Muscle of leg (tissue), 11 donors: ENCODE data around the gene CAPN11. TPM values are rescaled to one million over a fixed set of nuclear protein-coding genes. Genes with fewer than 3 reads are reported as not detected.

ENCODE experiments used
- DNase-seq: peaks from one replicate; pipeline ENCODE4 v3.0.0; 2013
- H3K27ac ChIP-seq: one replicate; pipeline ENCODE4 v1.5.1; 2013; ENCODE audit warnings: mild to moderate bottlenecking, low read length, control low read depth
- H3K27me3 ChIP-seq: one replicate; pipeline ENCODE4 v1.6.1; 2013; ENCODE audit warnings: low read length; ENCODE audit not compliant: control insufficient read depth, insufficient read depth
- H3K36me3 ChIP-seq: one replicate; pipeline ENCODE4 v1.6.1; 2013; ENCODE audit warnings: low read length; ENCODE audit not compliant: control insufficient read depth, insufficient read depth
- H3K4me1 ChIP-seq: one replicate; pipeline ENCODE4 v1.6.1; 2013; ENCODE audit warnings: low read length; ENCODE audit not compliant: control insufficient read depth, insufficient read depth
- H3K4me3 ChIP-seq: one replicate; pipeline ENCODE4 v1.5.1; 2013; ENCODE audit warnings: low read length, control low read depth
- H3K9me3 ChIP-seq: replicated peaks from 2 replicates; pipeline ENCODE4 v1.6.1; 2013; ENCODE audit warnings: low read depth, low read length; ENCODE audit not compliant: control insufficient read depth
- WGBS: methylation state at CpG from one replicate; pipeline ENCODE4 v1.1.5; 2013; ENCODE audit warnings: missing lambda C conversion rate; ENCODE audit not compliant: insufficient coverage; 5-methylcytosine and 5-hydroxymethylcytosine counted together
- polyA plus RNA-seq, 8 donors: library from polyadenylated mRNA; unstranded; fragments of 120-200 nt; gene quantifications; one replicate each; pipeline versions ENCODE4 v1.2.1 to v1.2.3, GENCODE V29; 2013; ENCODE audit warnings: inconsistent platforms in 1 of 8, low replicate concordance in 1 of 8; ENCODE audit not compliant: insufficient read length in 8 of 8, insufficient read depth in 1 of 8
- total RNA-seq: library from RNA; stranded (reverse); fragments of 120-200 nt; gene quantifications from one replicate; pipeline ENCODE4 v1.2.4, GENCODE V29; 2013

Gene CAPN11
- total and polyA plus RNA-seq, 9 donors, result 0.13 to 0.54 (median 0.28) TPM

DNA sequence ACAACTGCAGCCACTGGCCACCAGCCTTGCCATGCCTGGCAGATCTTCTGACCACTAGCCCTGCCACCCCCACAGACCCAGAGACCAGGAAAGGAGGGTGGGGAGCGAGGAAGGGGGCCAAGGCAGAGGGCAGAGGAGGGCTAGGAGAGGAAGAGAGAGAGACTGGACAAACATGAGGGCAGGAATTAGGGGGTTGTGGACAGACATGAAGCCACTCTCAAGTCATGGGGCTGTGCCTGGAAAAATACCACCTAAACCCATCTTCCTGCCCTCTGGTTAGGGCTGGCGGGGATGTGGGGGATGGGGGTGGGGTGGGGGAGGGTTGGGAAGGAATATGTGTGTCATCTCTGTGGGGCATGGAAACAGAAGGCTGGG is 63.3 kb downstream of the CAPN11 start:
- Histone ChIP-seq H3K27me3 (no peaks in the 10 kb centered on the region), H3K9me3 (no peaks in the 10 kb centered on the region), H3K4me3 (no peak overlapping the region), H3K36me3 (no peaks in the 10 kb centered on the region), H3K4me1 (peaks cover 87% of the 10 kb centered on the region), H3K27ac (peak overlapping the region; percentile 92)
- DNase-seq, result no peak
- WGBS, result no CpG with 5 or more reads among the region's 2 CpGs

GRCh38 chr6:44222486-44223318 is 64.1 kb downstream of the CAPN11 start:
- WGBS, result 10% methylated on average over 10 of the region's 26 CpGs
- Histone ChIP-seq H3K36me3 (peaks cover 7% of the 10 kb centered on the region), H3K27ac (peak overlapping the region; percentile 92), H3K9me3 (no peaks in the 10 kb centered on the region), H3K27me3 (no peaks in the 10 kb centered on the region), H3K4me1 (peaks cover 87% of the 10 kb centered on the region), H3K4me3 (peak overlapping the region; percentile 42)
- DNase-seq, result no peak

DNA sequence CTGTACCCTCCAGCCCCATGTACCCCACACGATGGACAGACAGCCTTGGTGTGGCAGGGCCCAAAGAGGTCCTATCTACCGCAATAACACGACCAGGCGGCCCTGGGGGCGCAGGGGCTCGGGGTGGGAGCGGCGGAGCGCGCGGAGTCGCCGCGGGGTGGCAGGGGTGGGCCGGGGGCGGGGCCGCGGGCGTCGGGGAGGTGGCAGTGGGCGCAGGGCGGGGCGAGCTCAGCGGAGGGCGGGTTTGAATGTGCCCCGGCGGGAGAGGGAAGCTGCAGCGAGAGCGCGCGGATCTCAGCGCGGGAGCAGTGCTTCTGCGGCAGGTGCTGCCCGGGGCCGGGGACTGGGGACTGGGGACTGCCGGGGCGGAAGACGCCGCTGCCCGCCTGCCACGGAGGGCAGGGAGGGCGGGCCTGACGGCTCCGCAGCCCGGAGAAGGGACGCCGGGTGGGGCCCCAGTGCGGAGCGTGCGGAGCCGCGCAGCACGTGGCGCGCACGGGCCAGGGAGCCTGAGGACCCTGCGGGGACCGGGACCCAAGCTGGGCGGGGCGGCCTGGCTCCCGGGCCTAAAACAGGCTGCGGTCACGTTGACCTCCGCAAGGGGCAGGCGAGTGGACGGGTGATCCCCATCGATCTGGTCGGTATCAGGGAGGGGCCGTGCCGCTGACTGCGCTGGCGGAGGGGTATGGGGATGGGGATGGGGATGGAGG is 64.9 kb downstream of the CAPN11 start, which contains the start of gene SLC29A1:
SLC29A1 (plus strand) TSS at position 277 of the 710 bp plus-strand sequence. CDS start 3,719 bp downstream, outside the sequence.
- Histone ChIP-seq H3K9me3 (no peaks in the 10 kb centered on the region), H3K27ac (peak within 1 kb of the TSS; percentile 92), H3K27me3 (no peaks in the 10 kb centered on the region), H3K4me3 (peak within 1 kb of the TSS; percentile 51), H3K36me3 (peaks cover 14% of the 10 kb centered on the region), H3K4me1 (peaks cover 87% of the 10 kb centered on the region)
- DNase-seq, result peak; percentile 82
- WGBS, result 1% methylated on average over 56 of the region's 73 CpGs

DNA sequence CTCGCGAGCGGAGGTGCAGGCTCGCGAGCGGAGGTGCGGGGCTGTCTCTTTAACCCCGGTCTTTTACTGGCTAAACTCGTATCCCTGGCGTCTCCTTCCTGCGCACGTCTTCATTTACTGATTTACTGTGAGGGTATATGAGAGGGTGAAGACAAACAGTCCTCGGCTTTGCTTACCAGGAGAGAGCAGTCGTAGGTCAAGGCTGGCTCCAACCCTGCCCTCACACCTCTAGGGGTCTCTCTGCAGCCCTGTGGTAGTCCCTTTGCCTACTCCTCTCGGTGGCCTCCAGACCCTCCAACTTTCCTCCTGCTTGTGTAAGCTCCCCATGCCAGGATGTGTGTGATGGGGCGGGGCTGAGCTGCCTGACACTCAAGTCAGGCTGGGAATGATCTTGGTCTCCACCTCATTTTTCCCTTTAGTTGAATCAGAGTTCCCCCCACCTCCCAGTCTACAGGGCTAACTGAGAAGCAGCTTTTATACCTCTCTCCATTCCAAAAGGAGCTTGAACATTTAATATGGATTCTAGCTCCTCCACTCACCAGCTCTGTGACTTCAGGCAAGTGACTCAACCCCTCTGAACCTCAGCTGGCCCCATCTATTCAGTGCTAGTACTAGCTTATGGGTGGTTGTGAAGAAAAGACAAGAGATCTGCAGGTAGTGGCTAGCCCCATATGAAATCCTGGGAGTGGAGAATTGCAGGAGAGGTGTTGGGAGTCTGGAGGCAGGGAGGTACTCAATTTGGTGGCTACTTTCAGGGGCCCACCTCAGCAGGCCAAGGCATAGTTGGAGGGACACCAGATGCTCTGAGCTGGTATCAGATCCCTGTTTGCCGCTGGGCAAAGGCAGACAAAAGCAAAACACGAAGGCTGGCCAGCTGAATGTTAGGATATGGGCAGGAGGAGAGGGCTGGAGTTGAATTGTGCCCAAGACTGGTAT is 65.7 kb downstream of the CAPN11 start:
- 21% methylated on average over 6 of the region's 18 CpGs for WGBS

DNA sequence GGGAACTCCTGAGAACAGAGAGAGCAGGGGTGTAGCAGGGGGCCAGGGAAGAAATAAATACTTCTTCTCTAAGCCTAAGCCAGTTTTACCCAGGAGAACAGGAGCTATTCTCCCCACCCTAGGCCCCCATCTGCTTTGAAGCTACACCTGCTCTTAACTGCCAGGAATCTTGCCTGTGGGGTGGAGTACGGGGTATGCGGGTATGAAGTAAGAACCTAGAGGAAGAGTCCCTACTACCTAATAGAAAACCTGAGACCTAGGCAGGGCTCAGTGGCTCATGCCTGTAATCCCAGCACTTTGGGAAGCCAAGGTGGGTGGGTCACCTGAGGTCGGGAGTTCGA is 66.3 kb downstream of the CAPN11 start:
- Histone ChIP-seq H3K27me3 (no peaks in the 10 kb centered on the region), H3K9me3 (no peaks in the 10 kb centered on the region), H3K36me3 (peaks cover 26% of the 10 kb centered on the region), H3K4me1 (peaks cover 84% of the 10 kb centered on the region), H3K4me3 (no peak overlapping the region), H3K27ac (peak overlapping the region; percentile 82)
- no CpG with 5 or more reads among the region's 4 CpGs for WGBS
- DNase-seq, result no peak

More for the DNA sequence above, 65.7 kb downstream of the CAPN11 start:
- Histone ChIP-seq H3K4me1 (peaks cover 87% of the 10 kb centered on the region), H3K36me3 (peaks cover 22% of the 10 kb centered on the region), H3K9me3 (no peaks in the 10 kb centered on the region), H3K4me3 (peak overlapping the region; percentile 51), H3K27me3 (no peaks in the 10 kb centered on the region), H3K27ac (peak overlapping the region; percentile 82)
- DNase-seq, result no peak

DNA sequence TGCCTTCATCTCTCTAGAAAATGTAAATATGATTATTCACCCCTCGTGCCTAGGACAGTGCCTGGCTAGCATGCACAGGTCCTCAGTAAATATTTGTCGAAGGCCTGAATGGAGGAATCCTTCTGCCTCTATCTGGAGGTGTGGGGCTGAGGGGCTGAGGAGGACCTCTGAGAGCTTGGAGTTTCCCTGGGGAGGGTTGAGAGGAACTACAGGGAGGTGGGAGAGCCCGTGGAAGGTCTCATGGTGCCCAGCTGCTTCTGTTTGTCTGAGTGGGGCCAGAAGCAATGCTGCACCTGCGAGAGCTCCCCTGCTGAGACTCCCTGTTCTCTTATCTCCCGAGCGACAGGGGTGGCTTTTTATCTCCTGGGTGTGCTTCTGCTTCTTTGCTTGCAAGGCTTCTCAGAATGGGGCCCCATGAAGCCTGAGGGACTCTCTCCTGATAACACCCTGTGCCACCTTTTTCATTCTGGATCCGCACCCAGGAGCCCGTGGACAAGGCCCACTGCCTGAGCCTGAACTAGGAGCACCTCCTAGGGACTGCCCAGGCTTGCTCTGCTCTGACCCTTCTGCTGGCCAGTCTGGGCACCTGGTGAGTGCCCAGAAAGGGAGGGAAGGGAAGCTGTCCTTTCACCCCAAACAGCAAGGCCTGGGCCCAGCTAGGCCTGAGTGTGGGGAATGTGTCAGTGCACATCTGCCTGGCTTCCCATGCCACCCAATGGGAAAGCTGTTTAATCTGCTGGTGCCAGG is 67.1 kb downstream of the CAPN11 start:
- 85% methylated on average over 7 of the region's 8 CpGs for WGBS
- no peak overlapping the region for H3K4me3 ChIP-seq
- peak overlapping the region; percentile 78 for H3K27ac ChIP-seq
- DNase-seq, result no peak
- no peaks in the 10 kb centered on the region for H3K9me3 ChIP-seq
- peaks cover 79% of the 10 kb centered on the region for H3K4me1 ChIP-seq
- H3K36me3 ChIP-seq, result peaks cover 35% of the 10 kb centered on the region
- H3K27me3 ChIP-seq, result no peaks in the 10 kb centered on the region

- DNase-seq, result peak; percentile 60
- peaks cover 70% of the 10 kb centered on the region for H3K4me1 ChIP-seq
- WGBS, result 12% methylated on average over 9 of the region's 15 CpGs
- H3K27ac ChIP-seq, result peak overlapping the region; percentile 78
- peak overlapping the region; percentile 5 for H3K4me3 ChIP-seq
- H3K36me3 ChIP-seq, result peaks cover 42% of the 10 kb centered on the region
- H3K9me3 ChIP-seq, result no peaks in the 10 kb centered on the region
- H3K27me3 ChIP-seq, result no peaks in the 10 kb centered on the region
Observed at GRCh38 chr6:44226368-44227147, 67.9 kb downstream of the CAPN11 start.

GRCh38 chr6:44227148-44227793 is 68.7 kb downstream of the CAPN11 start:
- peak; percentile 59 for DNase-seq
- peak overlapping the region; percentile 5 for H3K4me3 ChIP-seq

More at GRCh38 chr6:44227148-44227793, 68.7 kb downstream of the CAPN11 start:
- Histone ChIP-seq H3K4me1 (peaks cover 63% of the 10 kb centered on the region), H3K27me3 (no peaks in the 10 kb centered on the region), H3K36me3 (peaks cover 48% of the 10 kb centered on the region), H3K9me3 (no peaks in the 10 kb centered on the region), H3K27ac (peak overlapping the region; percentile 78)
- 44% methylated on average over 6 of the region's 7 CpGs for WGBS
